Measurements from ENCODE around the gene CHRNG. TPM values are rescaled to one million over a fixed set of nuclear protein-coding genes. Genes with fewer than 3 reads are reported as not detected.

The CHRNG gene
- total RNA-seq, 1 donor, result not detected

DNA sequence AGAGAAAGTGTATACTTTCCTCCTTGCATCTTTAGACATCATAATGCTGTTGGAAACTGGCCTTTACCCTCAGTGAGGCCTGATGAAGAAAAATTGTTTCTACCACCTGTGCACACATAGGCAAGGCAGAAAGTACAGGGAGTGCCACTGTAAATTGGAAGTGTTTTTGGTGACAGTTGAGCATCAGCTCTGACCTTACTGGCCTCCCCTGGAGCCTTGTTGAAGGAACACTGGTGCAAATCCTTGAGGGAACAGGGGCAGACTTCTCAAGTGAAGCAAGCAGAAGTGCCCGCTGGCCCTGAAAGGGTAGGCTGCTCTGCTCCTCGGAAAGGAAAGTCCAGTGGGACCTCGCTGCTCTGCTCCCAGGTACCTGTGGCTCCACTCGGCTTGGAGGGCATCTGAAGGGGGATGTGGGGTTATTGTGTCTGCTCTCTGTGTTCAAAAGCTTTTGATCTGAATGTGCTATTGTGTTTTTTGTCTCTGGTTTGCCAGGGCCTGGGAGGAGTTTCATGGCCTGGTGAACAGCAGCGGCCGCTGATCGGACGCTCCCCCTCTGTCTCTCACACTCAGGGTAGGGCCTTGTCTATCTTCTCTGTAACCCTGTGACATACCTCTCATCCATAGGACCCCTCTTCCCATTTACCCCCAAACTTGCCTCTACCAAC lies 34.4 kb downstream of the CHRNG start:
- no peak for DNase-seq (ENCODE audit: low read depth in 2 of 3, low spot score in 2 of 3)

- DNase-seq (ENCODE audit: low read depth in 2 of 3, low spot score in 2 of 3), result no peak
These were observed 35.3 kb downstream of the CHRNG start for GRCh38 chr2:232574674-232575403.

DNA sequence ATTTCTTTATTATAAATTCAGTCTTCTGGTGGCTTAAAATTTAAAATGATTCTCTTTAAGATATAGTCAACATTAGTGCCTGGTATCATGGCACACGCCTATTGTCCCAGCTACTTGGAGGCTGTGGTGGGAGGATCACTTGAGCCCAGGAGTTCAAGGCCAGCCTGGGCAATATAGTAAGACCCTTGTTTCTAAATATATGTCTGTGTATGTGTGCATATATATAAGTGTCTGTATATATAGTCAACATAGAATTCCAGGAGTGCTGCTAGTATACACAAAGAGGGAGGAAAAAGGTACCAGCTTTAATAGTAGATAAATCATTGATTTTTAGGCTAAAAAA lies 35.9 kb downstream of the CHRNG start:
- no peak for DNase-seq (ENCODE audit: low read depth in 2 of 3, low spot score in 2 of 3)

- no peak for DNase-seq (ENCODE audit: low read depth in 2 of 3, low spot score in 2 of 3)
These were observed 37.5 kb downstream of the CHRNG start for GRCh38 chr2:232576995-232577394.

DNA sequence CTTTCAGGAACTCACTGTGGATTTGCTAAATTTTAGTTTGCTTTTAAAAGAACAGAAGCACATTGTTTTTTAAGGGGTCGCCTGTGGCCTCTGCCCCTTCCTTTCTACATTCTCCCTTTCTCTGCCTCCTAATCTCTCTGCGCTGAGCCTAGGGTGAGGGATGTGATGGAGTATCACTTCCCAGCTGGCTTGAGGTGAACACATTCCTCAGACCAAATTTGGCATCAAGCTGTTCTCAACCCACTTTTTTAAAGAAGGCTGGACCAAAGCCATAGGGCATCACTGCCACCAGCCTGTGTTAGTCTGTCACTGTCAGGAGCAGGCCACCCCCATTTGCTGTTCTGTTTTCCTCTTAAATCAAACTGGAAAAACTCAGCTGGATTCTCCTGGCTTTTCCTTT lies 38.3 kb downstream of the CHRNG start:
- DNase-seq (ENCODE audit: low read depth in 2 of 3, low spot score in 2 of 3), result no peak

- no peak for DNase-seq (ENCODE audit: low read depth in 2 of 3, low spot score in 2 of 3)
These were observed 39.1 kb downstream of the CHRNG start for GRCh38 chr2:232578626-232579025.

GRCh38 chr2:232580648-232580981 lies 41.1 kb downstream of the CHRNG start:
- no peak for DNase-seq (ENCODE audit: low read depth in 2 of 3, low spot score in 2 of 3)

- DNase-seq (ENCODE audit: low read depth in 2 of 3, low spot score in 2 of 3), result no peak
These were observed 42.2 kb downstream of the CHRNG start for GRCh38 chr2:232581725-232582124.

DNA sequence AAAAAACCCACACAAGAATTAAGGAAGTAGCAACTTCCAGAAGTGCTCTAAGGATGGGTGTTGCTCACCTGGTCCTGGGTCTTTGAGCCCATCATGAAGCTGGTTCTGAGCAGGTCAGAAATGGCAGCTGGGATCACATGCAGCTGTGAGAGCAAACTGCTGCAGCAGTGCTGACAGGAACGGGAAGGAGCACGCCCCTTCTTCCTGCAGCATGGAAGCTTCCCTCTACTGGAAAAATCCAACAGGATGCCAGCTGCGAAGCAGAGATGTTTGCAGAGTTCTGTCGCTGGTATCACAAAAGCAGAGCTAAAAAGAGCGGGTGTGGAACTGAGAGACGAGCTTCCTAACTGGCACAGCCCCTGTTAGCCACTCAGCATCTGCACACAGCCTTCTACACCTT lies 44.7 kb downstream of the CHRNG start:
- DNase-seq (ENCODE audit: low read depth in 2 of 3, low spot score in 2 of 3), result no peak

DNA sequence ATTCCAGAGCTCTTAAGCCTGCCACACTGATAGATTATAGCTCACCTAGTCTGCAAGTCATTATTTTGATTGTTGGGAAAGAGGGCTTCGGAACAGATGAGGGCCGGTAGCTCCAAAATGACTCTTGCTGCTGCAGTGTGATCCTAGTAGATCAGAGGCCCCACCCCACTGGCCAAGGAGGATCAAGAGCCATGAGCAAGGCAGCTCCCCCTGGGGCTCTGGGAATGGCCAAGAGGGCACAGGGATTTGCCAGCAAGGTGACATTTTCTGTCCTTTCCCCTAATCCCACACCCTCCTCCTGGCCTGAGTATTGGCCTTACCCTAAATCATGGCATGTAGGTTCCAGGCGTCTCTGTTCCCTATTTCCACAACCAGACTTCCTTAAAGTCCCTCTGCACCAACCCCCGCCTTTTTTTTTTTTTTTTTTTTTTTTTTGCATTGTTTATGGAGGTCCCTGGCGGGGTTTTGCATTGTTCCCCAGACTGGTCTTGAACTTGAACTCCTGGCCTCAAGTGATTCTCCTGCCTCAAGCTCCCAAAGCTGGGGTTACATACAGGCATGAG lies 47.5 kb downstream of the CHRNG start:
- no peak for DNase-seq (ENCODE audit: low read depth in 2 of 3, low spot score in 2 of 3)

DNA sequence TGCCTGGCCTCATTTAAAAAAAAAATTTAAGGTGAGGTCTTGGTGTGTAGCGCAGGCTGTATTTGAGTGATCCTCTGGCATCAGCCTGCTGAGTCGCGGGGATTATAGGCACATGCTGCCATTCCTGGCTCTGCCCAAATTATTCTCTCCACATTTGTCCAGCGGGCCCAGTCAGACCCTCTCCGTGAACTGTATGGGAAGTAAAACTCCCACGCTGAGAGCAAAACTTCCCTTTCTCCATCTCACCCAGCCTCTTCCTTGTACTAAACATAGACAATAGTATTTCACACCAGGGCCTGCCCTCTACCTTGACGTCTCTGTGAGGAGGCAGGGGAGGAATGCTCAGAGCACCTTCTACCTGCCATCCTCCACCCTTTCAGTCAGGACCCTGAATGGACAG lies 48.0 kb downstream of the CHRNG start:
- DNase-seq (ENCODE audit: low read depth in 2 of 3, low spot score in 2 of 3), result no peak

GRCh38 chr2:232588031-232588430 lies 48.5 kb downstream of the CHRNG start:
- no peak for DNase-seq (ENCODE audit: low read depth in 2 of 3, low spot score in 2 of 3)

DNA sequence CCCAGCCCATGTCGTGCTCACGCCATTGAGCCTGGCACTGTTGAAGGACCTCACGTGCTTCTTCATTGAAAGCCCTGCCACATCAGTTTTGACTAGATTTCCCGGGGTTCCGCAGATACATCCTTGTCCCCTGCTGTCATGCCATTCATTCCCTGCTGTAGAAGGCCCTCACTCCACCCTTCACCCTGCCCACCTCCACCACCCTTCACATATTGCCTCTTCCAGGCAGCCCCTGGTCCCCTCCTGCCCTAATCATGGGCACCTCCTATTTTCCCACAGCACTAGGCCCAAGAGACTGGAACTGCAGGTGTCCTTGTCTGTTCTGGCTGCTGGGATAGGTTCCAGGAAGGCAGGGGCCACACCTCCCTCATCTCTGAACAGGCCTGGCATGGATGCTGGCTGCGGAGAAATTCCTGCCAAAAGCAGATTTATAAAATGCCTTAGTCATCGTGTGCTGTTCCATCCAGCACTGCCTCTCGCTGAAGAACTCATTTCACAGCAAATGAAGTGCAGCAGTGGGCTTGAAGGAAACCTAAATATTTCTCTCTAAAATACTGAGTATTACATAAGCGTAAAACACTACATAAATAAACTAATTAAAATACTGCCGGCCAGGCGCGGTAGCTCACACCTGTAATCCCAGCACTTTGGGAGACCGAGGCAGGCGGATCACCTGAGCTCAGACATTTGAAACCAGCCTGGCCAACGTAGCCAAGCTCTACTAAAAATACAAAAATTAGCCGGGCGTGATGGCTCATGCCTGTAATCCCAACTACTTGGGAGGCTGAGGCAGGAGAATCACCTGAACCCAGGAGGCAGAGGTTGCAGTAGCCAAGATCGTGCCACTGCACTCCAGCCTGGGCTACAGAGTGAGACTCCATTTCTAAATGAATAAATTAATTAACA lies 49.4 kb downstream of the CHRNG start:
- no peak for DNase-seq (ENCODE audit: low read depth in 2 of 3, low spot score in 2 of 3)

DNA sequence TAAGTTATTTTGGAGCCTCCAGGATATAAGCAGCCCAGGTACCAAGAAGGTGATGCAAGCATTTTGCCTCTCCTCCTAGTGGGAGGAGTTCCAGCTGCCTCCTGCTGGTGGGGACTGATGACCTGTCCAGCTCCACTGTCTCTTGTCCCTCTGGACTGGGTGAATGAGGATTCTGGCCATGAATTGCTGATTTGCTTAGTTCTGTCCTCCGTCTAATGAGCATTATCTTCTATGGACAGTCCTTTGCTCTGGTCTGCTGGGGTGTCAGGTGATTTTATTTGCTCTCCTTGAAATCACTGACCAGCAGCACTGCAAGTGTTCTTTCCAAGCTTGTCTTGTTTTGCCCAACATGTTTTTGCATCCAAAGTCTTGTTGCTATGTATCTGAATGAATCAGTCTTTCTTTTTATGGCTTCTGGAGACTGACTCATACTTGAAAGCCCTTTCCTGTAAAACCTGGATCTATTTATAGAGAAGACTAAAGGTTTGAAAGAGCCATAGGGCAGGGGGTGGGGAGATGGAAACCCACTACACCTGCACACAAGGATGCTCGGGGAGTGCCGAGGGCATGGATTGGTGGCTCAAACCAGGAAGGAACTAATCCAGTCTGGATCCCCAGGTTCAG lies 53.4 kb downstream of the CHRNG start:
- peak in 1 of 3 donors; percentile 9 for DNase-seq (ENCODE audit: low read depth in 2 of 3, low spot score in 2 of 3)

- DNase-seq (ENCODE audit: low read depth in 2 of 3, low spot score in 2 of 3), result no peak
These were observed 54.5 kb downstream of the CHRNG start for GRCh38 chr2:232593982-232594381.

Other genes with a start within 250 kb of the CHRNG start
- 0.27 TPM for gene ALPP, start 160.9 kb upstream of the CHRNG start, total RNA-seq
- under 0.01 TPM for gene ALPG, start 132.8 kb upstream of the CHRNG start, total RNA-seq
- not detected for gene ALPI, start 83.5 kb upstream of the CHRNG start, total RNA-seq
- 0.27 TPM for gene ECEL1, start 51.9 kb upstream of the CHRNG start, total RNA-seq
- not detected for gene PRSS56, start 19.3 kb upstream of the CHRNG start, total RNA-seq
- gene CHRND, start 13.5 kb upstream of the CHRNG start, total RNA-seq, result not detected
- gene TIGD1, start 10.9 kb downstream of the CHRNG start, total RNA-seq, result 7.3 TPM
- gene EIF4E2, start 11.0 kb downstream of the CHRNG start, total RNA-seq, result 24.2 TPM
- gene EFHD1, start 93.9 kb downstream of the CHRNG start, total RNA-seq, result not detected
- gene GIGYF2, start 157.6 kb downstream of the CHRNG start, total RNA-seq, result 60.6 TPM
- not detected for gene KCNJ13, start 236.9 kb downstream of the CHRNG start, total RNA-seq